HepG2 (cell line): ENCODE measurements around the gene HLA-G.

Experiments
- RBAK ChIP-seq: sonication (generic); formaldehyde crosslinking; IDR thresholded peaks from 2 replicates; pipeline ENCODE4 v1.5.1; 2020; ENCODE audit warnings: mild to moderate bottlenecking, missing genetic modification reagents
- ZNF614 ChIP-seq: IDR thresholded peaks from 2 replicates; pipeline ENCODE4 v1.6.1; 2018; ENCODE audit warnings: missing biosample characterization, missing genetic modification reagents, inconsistent platforms, borderline replicate concordance
- TF ChIP-seq, protein P1 (sequence below): sonication (generic); formaldehyde crosslinking; IDR thresholded peaks from 2 replicates; pipeline ENCODE4 v1.5.0; 2020; ENCODE audit warnings: mild to moderate bottlenecking, missing genetic modification reagents, moderate library complexity

GRCh38 chr6:29853245-29853644 is 25.6 kb downstream of the HLA-G start:
- no peak for TF ChIP-seq RBAK
- TF ChIP-seq, protein P1, sequence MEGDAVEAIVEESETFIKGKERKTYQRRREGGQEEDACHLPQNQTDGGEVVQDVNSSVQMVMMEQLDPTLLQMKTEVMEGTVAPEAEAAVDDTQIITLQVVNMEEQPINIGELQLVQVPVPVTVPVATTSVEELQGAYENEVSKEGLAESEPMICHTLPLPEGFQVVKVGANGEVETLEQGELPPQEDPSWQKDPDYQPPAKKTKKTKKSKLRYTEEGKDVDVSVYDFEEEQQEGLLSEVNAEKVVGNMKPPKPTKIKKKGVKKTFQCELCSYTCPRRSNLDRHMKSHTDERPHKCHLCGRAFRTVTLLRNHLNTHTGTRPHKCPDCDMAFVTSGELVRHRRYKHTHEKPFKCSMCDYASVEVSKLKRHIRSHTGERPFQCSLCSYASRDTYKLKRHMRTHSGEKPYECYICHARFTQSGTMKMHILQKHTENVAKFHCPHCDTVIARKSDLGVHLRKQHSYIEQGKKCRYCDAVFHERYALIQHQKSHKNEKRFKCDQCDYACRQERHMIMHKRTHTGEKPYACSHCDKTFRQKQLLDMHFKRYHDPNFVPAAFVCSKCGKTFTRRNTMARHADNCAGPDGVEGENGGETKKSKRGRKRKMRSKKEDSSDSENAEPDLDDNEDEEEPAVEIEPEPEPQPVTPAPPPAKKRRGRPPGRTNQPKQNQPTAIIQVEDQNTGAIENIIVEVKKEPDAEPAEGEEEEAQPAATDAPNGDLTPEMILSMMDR (CRISPR knock-in tag): peak; percentile 50
- TF ChIP-seq ZNF614 (CRISPR knock-in tag): no peak
